ENCODE data around the gene SPINK2.

DNA sequence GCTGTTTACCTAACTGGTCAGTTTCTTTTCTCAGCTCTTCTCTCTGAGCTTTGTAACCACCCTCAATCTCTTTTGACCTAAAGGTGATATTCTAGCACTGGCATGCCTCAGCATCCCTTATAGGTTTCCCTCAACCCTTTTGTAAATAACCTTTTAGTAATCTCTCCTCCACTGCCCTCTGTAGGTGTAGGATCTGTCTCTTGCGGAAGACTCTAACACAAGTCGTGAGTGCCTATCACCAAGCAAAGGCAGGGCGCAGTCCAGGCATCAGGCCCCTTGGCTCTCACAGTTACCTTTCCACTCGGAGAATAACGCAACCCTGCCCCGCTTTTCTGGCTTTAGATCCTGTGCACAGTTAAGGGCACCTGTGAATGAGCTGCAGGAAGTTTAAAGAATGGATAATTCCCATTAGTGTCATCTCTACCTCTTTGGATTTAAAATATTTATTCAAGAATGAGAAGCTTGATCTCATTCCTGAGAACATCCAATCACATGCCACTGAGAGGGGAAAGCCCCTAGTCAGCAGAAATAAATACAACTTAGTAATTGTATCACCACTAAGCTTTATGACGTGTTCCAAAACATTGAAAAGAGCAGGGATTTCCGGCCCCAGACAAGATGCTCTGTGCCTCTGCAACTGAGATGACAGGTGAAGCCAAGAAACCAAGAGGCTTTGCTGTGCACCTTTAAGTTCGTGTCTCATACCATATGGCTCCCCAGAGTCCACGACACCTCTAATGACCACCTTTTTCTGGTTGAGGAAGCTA, 58.8 kb downstream of the SPINK2 start:
- TF ChIP-seq, protein P1, sequence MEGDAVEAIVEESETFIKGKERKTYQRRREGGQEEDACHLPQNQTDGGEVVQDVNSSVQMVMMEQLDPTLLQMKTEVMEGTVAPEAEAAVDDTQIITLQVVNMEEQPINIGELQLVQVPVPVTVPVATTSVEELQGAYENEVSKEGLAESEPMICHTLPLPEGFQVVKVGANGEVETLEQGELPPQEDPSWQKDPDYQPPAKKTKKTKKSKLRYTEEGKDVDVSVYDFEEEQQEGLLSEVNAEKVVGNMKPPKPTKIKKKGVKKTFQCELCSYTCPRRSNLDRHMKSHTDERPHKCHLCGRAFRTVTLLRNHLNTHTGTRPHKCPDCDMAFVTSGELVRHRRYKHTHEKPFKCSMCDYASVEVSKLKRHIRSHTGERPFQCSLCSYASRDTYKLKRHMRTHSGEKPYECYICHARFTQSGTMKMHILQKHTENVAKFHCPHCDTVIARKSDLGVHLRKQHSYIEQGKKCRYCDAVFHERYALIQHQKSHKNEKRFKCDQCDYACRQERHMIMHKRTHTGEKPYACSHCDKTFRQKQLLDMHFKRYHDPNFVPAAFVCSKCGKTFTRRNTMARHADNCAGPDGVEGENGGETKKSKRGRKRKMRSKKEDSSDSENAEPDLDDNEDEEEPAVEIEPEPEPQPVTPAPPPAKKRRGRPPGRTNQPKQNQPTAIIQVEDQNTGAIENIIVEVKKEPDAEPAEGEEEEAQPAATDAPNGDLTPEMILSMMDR (conservative IDR thresholded peaks at IDR 0.05; ENCODE audit: low read depth, low read length): no peak
- TF ChIP-seq POLR2A (IDR thresholded peaks at IDR 0.05; ENCODE audit: low read depth, low read length): no peak
- no peak for TF ChIP-seq MAZ (IDR thresholded peaks at IDR 0.05; ENCODE audit: borderline replicate concordance, low read depth, low read length)
- TF ChIP-seq, protein P2, sequence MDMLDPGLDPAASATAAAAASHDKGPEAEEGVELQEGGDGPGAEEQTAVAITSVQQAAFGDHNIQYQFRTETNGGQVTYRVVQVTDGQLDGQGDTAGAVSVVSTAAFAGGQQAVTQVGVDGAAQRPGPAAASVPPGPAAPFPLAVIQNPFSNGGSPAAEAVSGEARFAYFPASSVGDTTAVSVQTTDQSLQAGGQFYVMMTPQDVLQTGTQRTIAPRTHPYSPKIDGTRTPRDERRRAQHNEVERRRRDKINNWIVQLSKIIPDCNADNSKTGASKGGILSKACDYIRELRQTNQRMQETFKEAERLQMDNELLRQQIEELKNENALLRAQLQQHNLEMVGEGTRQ (IDR thresholded peaks at IDR 0.05; ENCODE audit: low read depth, low read length): no peak
- TF ChIP-seq MAFK (IDR thresholded peaks at IDR 0.05; ENCODE audit: low read depth, low read length): peak; percentile 81
- no peak for TF ChIP-seq SMC3 (IDR thresholded peaks at IDR 0.05; ENCODE audit: low read depth, low read length)
- TF ChIP-seq, protein P3, sequence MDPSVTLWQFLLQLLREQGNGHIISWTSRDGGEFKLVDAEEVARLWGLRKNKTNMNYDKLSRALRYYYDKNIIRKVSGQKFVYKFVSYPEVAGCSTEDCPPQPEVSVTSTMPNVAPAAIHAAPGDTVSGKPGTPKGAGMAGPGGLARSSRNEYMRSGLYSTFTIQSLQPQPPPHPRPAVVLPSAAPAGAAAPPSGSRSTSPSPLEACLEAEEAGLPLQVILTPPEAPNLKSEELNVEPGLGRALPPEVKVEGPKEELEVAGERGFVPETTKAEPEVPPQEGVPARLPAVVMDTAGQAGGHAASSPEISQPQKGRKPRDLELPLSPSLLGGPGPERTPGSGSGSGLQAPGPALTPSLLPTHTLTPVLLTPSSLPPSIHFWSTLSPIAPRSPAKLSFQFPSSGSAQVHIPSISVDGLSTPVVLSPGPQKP (IDR thresholded peaks at IDR 0.05; ENCODE audit: borderline replicate concordance, low read depth, low read length): no peak
- no peak for TF ChIP-seq CEBPB (IDR thresholded peaks at IDR 0.05; ENCODE audit: low read depth, low read length)
- TF ChIP-seq RFX5 (IDR thresholded peaks at IDR 0.05; ENCODE audit: low read depth, low read length): no peak
- no peak for TF ChIP-seq RAD21 (IDR thresholded peaks at IDR 0.05; ENCODE audit: low read length)
- TF ChIP-seq MXI1 (IDR thresholded peaks at IDR 0.05; ENCODE audit: borderline replicate concordance, low read depth, low read length): no peak
